KMS-11 (cell line): ENCODE measurements around the gene MYL11.

Experiments
- H2AFZ ChIP-seq: fragments of 200-600 bp; sonication (generic); 2 replicates; pipeline ENCODE4 v1.6.1; 2016; ENCODE audit warnings: antibody characterized with exemption, mixed run types, low read depth
- H3K27ac ChIP-seq: fragments of 200-600 bp; sonication (generic); 2 replicates; pipeline ENCODE4 v1.6.1; 2016; ENCODE audit warnings: mild to moderate bottlenecking, mixed run types
- H3K27me3 ChIP-seq: fragments of 200-600 bp; sonication (generic); 2 replicates; pipeline ENCODE4 v1.6.1; 2017; ENCODE audit warnings: mild to moderate bottlenecking, low read depth, mixed run types, moderate library complexity; ENCODE audit not compliant: insufficient read depth
- H3K36me3 ChIP-seq: fragments of 200-600 bp; sonication (generic); 2 replicates; pipeline ENCODE4 v1.6.1; 2017; ENCODE audit warnings: mild to moderate bottlenecking, mixed run types; ENCODE audit not compliant: insufficient read depth
- H3K4me1 ChIP-seq: fragments of 200-600 bp; sonication (generic); 2 replicates; pipeline ENCODE4 v1.6.1; 2016; ENCODE audit warnings: mild to moderate bottlenecking, low read depth, mixed run types; ENCODE audit not compliant: poor library complexity, severe bottlenecking
- H3K4me2 ChIP-seq: fragments of 200-600 bp; sonication (generic); 2 replicates; pipeline ENCODE4 v1.7.0; 2016; ENCODE audit warnings: mild to moderate bottlenecking, mixed run types
- H3K4me3 ChIP-seq: fragments of 200-600 bp; sonication (generic); IDR thresholded peaks from 2 replicates; pipeline ENCODE4 v1.6.1; 2017; ENCODE audit warnings: low read depth, low read length, mixed read lengths; ENCODE audit not compliant: insufficient read depth
- H3K79me2 ChIP-seq: fragments of 200-600 bp; sonication (generic); 2 replicates; pipeline ENCODE4 v1.6.1; 2016; ENCODE audit warnings: low read depth, mixed run types; ENCODE audit not compliant: insufficient read depth
- H3K9ac ChIP-seq: fragments of 200-600 bp; sonication (generic); 2 replicates; pipeline ENCODE4 v1.6.1; 2016; ENCODE audit warnings: mild to moderate bottlenecking, mixed run types
- H4K20me1 ChIP-seq: fragments of 200-600 bp; sonication (generic); 2 replicates; pipeline ENCODE4 v1.6.1; 2016; ENCODE audit warnings: mild to moderate bottlenecking, mixed run types; ENCODE audit not compliant: insufficient read depth
- TF ChIP-seq, protein P1 (sequence below): fragments of 200-600 bp; sonication (generic); conservative IDR thresholded peaks from 2 replicates; pipeline ENCODE4 v1.6.1; 2017; ENCODE audit warnings: low read depth, mild to moderate bottlenecking, antibody characterized with exemption, low read length, moderate library complexity, mixed read lengths

MYL11 gene

DNA sequence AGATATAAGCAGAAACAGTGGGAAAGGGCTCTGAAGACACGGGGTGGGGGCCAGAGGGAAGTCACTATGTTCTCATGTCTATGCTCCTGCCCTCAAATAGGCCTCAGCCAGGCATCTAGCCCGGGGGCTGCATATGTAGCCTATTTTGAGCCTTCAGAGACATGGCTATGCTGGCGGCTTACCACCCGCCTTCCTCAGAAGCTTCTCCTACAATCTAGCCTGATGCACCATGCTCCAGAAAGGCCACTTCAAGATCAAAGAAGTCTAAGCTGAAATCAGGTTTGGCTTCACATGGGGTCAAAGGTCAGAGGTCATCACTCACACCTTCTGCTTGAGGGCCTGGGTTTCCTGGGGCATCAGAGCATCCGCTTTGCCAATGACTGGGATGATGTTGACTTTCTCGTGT lies 6.2 kb downstream of the MYL11 start:
- H3K36me3 ChIP-seq, result no peaks in the 10 kb centered on the region
- no peak overlapping the region for H3K4me3 ChIP-seq
- 0 out of 2 replicates have a peak, but pooled peaks cover 4% of the 10 kb centered on the region for H3K79me2 ChIP-seq
- H2AFZ ChIP-seq, result no peak overlapping the region
- no peak overlapping the region for H3K4me2 ChIP-seq
- TF ChIP-seq, protein P1, sequence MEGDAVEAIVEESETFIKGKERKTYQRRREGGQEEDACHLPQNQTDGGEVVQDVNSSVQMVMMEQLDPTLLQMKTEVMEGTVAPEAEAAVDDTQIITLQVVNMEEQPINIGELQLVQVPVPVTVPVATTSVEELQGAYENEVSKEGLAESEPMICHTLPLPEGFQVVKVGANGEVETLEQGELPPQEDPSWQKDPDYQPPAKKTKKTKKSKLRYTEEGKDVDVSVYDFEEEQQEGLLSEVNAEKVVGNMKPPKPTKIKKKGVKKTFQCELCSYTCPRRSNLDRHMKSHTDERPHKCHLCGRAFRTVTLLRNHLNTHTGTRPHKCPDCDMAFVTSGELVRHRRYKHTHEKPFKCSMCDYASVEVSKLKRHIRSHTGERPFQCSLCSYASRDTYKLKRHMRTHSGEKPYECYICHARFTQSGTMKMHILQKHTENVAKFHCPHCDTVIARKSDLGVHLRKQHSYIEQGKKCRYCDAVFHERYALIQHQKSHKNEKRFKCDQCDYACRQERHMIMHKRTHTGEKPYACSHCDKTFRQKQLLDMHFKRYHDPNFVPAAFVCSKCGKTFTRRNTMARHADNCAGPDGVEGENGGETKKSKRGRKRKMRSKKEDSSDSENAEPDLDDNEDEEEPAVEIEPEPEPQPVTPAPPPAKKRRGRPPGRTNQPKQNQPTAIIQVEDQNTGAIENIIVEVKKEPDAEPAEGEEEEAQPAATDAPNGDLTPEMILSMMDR, result no peak
- no peaks in the 10 kb centered on the region for H4K20me1 ChIP-seq
- no peaks in the 10 kb centered on the region for H3K27me3 ChIP-seq
- H3K9ac ChIP-seq, result no peak overlapping the region
- H3K4me1 ChIP-seq, result peaks cover 10% of the 10 kb centered on the region
- no peak overlapping the region for H3K27ac ChIP-seq

DNA sequence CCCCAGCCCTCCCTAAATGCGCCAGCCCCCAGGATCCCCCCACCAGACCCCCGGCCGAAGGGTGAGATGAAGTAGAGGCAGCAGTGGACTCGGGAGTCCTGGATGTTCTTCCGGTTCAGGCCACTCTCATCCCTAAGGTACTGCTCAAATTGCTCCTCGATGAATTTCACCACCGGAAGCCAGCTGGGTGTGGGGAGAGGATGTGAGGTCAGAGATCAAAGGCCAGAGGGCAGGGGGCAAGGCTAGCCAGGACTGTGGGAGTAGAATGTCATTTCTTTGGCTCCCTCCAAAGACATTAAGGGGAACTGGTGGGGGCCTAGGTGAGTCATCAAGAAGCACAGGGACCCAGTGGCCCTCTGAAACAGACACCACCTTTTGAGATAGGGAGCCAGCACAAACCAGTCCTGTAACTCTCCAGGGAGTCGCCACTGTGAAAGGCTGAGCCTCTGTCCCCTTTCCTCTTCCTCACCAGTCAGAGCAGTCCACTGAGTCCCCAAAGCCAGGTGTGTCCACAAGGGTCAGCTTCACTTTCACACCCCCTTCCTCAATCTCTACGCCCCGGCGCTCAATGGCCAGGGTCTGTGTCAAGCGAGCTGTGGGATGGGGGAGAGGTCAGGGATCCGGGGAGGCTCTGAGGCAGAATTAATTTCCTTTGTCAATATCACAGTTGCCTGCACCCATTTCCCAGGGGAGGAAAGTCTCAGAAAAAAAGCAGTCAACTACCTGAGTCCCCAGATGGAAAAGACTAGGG lies 6.9 kb downstream of the MYL11 start:
- TF ChIP-seq, protein P1, result no peak
- H4K20me1 ChIP-seq, result no peaks in the 10 kb centered on the region
- no peak overlapping the region for H3K27ac ChIP-seq
- H3K4me2 ChIP-seq, result no peak overlapping the region
- no peak overlapping the region for H3K9ac ChIP-seq
- H3K4me3 ChIP-seq, result no peak overlapping the region
- 0 out of 2 replicates have a peak, but pooled peaks cover 4% of the 10 kb centered on the region for H3K79me2 ChIP-seq
- no peaks in the 10 kb centered on the region for H3K27me3 ChIP-seq
- no peak overlapping the region for H2AFZ ChIP-seq
- no peaks in the 10 kb centered on the region for H3K36me3 ChIP-seq
- peaks cover 10% of the 10 kb centered on the region for H3K4me1 ChIP-seq

DNA sequence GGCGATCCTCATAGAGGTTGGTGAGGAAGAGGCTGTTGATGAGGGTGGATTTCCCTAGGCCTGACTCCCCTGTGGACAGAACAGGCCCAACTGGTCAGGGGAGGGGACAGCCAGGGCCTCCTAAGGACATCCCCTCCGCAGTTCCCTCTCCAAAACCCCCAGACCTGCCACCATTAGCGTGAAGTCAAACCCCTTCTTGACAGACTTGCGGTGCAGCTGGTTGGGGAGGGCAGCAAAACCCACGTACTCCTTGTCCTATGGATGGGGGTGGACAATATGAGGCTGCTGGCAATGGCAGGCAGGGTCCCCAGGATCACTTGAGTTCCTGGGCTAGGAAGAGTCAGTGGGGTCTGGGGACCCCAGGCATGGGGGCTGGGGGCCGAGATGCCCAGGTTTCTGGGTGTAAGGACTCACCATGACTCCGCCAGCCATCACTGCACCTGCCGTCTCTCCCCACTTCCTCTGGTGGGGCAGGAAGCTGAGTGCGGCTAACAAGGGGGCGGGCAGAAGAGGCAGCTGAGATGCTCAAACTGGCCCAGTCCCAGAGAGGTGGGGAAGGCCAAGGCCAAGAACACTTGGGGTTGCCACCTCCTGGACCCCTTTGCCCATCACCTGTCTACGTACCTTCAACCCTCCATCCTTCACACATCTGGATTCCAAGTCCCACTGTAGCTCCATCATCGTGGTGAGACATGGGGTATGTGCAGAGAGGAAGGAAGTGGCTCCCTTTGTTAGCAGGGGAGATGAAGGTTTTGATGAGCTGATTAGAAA lies 7.7 kb downstream of the MYL11 start, which contains the start of gene SEPTIN1:
Gene SEPTIN1 (minus strand): TSS at position 451 of the 771 bp plus-strand sequence. CDS start 19 bp downstream, at position 432.
- no peak within 1 kb of the TSS for H3K9ac ChIP-seq
- H3K79me2 ChIP-seq, result 0 out of 2 replicates have a peak, but pooled peaks cover 4% of the 10 kb centered on the region
- H4K20me1 ChIP-seq, result no peaks in the 10 kb centered on the region
- H2AFZ ChIP-seq, result no peak within 1 kb of the TSS
- no peaks in the 10 kb centered on the region for H3K27me3 ChIP-seq
- TF ChIP-seq, protein P1, result no peak
- peaks cover 2% of the 10 kb centered on the region for H3K4me1 ChIP-seq
- no peak within 1 kb of the TSS for H3K27ac ChIP-seq
- no peaks in the 10 kb centered on the region for H3K36me3 ChIP-seq
- no peak within 1 kb of the TSS for H3K4me3 ChIP-seq
- no peak within 1 kb of the TSS for H3K4me2 ChIP-seq

DNA sequence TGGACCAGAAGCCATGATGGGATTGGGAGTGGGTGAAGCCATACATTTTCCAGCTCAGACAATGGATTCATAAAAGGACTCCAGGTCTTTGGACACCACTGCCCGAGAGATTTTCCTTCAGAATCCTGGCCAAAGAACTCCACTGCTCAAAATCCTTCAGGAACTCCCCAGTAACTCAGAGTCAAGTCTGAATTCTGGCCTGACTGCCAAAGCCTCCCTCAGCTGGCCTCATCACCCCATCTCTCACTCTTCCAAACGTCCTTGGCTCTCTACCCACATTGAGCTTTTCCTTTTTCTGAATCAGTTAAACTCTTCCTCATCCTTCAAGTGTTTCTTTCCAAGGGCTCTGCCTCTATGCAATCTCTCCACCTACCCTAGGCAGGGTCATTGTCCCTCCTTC lies 8.9 kb downstream of the MYL11 start:
- Histone ChIP-seq H3K79me2 (0 out of 2 replicates have a peak, but pooled peaks cover 4% of the 10 kb centered on the region), H2AFZ (no peak overlapping the region), H3K4me3 (no peak overlapping the region), H4K20me1 (no peaks in the 10 kb centered on the region), H3K36me3 (no peaks in the 10 kb centered on the region), H3K27ac (no peak overlapping the region), H3K4me1 (no peaks in the 10 kb centered on the region), H3K4me2 (no peak overlapping the region), H3K9ac (no peak overlapping the region), H3K27me3 (no peaks in the 10 kb centered on the region)
- TF ChIP-seq, protein P1, result no peak
